GM21367 (cell line): ENCODE results near the gene ULBP2.
A peak's percentile ranks its signal among the peaks of the same experiment; 100 is the strongest.
"Not testable (repeated sequence)": the region's sequence is repeated elsewhere in the genome, so short reads cannot be mapped to it uniquely, and the experiment has no call there.

Experiments used
- ATAC-seq: cut with Tn5 transposase; IDR thresholded peaks from one replicate; pipeline ENCODE4 v1.9.1; 2021; ENCODE audit not compliant: unreplicated experiment

Gene ULBP2

DNA sequence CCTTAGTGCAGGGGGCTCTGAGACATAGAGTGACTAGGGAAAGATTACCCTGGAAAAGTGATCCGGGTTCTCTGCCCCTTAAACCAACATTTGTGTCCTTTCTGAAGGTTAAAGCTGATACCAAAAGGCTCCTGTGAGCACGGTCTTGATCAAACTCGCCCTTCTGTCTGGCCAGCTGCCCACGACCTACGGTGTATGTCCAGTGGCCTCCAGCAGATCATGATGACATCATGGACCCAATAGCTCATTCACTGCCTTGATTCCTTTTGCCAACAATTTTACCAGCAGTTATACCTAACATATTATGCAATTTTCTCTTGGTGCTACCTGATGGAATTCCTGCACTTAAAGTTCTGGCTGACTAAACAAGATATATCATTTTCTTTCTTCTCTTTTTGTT lies 6.8 kb downstream of the ULBP2 start:
- no peak for ATAC-seq

DNA sequence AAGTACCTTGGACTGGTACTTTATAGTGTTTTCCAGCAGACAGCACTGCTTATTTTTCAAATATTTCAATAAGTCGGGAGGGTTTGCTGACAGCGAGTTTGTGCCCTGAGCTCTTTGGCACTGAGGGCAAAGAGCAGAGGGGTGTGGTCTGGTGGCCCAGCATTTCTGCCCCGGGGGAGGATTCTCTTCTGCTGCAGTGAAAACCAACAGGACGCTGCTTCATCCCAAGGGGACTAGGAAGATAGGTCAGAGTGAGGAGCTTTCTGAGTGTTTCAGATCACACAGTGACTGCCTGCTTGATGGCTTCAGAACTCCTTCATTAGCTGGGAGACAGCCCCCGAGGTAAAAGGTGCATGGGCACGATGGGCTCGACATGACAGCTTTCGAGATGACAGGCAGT lies 8.6 kb downstream of the ULBP2 start:
- ATAC-seq: no peak

DNA sequence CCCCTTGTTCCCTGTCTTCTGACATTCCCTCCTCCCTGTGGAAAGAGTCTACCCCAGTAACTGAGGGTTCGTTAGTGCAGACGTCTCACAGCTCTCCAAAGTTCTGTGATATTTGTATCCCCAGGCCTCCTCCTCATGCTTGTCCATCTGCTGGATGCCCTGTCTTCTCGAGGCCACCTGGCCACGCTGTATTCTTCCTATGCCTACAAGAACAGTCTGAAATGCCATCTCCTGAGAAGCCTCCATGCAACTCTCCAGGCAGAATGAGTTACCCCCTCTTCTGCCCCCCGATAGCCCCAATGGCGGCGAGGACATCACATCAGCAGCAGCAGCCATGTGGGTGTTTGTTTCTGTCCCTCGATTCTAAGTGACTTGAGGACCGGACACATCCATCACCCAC lies 9.3 kb downstream of the ULBP2 start:
- no peak for ATAC-seq

DNA sequence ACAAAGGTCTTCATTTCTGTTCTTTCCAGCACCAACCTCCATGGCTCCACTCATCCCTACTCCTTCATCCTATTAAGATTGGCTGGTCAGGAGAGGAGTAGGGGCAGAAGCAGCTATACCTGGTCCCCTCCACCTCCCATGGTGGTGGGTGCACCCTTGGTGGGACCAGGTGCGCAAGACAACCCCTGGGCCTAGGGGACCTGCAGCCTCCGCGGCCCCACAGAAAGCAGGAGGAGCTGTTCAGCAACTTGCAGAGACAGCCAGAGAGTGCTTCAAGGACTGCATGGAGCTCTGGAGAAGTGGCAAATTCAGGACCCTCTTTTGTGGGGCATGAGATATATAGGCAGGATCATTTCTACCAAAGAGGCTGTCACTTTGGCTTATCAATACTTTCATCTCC lies 9.8 kb downstream of the ULBP2 start:
- ATAC-seq: no peak

DNA sequence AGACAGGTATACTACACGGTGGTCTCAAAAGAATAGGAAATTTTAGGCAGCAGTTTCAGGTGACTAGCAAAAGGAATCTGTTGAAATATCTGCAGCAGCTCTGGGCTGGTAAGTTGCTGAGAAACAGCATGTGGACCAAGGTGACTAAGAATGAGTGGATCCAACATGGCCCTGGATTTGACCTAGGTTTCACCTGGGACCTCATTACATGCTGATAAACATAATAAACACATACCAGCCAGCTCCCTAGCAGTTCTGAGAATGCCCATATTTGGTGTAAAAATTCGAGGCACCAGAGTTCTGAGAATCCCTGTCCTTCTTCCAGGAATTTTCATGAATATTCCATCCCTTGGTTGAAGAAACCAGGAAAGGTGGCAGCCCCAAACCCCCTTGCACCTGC lies 11.6 kb downstream of the ULBP2 start:
- not testable (repeated sequence) for ATAC-seq

DNA sequence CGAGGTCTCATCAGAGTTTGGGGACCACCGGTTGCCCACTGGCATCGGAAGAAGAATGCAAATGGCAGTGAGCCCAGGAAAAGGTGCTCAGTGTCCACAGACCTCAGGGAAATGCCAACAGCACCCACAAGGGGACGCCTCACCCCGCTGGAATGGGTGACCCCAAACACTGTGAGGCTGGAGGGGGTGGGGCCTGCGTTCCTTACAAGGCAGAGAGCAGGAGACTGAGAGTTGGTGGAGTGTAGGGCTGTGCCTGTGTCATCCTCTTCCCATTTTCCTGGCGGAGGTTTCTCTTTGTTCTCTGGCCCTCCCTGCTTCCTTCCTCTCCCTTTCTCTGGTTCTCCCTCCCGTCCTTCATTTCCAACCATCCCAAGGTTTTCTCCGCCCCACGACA lies 12.1 kb downstream of the ULBP2 start:
- not testable (repeated sequence) for ATAC-seq

DNA sequence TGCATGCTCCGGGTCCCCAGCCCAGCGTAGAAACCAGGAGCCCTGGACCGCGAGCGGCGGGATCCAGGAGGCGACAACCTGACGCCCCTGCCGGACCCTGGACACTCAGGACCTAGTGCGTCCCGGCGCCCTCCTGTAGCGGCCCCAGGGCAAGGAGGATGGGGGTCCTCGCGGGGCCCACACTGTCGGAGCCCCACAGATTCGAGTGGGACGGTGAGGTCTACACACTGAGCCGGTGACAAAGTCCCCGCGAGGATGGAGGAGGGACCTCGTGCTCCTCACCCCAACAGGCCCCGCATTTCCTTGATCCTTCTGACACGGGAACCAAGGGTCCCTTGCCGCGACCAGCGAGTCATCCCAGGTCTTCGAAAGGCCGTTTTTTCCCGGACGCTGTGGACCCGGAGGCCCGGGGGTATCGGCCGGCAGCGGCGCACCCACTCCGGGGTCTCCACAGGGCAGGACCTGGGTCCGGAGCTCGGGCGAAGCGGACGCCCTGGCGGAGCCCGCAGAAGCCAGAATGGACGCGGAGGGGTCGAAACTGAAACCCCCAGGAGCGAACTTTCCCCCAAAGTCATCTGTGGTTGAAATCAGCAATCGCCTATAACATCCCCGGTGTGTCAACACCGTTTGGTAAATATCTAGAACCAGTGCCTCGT lies 12.6 kb downstream of the ULBP2 start:
- not testable (repeated sequence) for ATAC-seq

DNA sequence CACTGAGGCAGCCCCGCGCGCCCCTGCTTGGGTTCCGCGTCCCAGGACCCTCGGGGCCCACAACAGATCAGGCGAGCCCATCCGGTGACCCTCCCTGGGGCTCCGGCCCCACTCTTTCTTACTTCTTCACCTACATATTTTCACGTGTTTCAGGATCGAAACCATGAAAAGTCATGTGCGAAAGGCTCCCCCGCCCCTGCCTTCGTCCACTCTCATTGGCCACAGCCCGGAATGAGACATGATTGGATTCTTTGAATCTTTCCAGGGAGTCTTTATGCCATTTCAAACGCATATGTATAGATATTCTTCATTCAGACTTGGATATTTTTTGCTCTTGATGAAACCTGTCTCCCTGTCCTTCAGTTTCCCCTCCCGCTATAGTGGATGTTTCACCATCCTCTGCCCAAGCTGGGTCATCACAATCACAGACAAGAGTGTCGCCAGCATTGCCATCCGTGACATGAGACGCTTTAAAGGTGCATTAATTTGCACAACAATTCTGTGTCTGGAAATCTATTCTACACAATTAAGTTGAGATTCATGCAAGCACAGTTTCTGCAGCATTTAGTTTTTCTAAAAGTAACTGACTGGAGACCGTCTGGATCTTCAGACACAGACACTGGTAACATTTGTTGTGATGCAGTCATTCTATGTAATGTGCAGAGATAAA lies 13.3 kb downstream of the ULBP2 start:
- not testable (repeated sequence) for ATAC-seq

DNA sequence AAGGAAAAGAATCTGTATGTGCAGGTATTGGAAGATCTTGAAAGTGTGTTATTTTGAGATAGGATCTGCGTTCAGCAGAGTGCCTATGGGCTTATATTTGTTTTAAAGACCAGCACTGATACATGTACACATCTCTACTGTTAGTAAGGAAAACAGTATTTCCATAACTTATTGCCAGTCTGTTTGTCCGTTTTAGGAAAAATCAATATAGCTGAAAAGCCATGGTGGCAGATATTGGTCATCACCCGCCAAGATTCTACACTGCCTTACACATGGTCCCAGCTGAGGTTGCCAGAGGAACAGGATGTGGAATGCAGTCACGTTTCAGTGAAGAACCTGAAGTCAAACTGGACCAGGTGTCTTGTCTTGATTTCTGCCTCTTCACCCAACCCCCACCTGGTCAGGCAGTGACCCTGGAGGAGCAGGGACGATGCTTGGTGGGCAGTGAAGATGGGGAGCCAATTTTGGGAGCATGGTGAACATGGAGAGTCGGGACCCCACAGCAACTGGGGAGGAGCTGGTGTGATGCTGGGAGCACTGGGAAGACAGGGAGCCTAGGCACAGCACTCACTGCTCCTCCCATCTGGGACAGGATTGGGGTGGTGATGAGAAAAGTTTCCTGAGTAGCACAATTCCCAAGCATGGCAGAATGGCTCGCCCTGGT lies 14.0 kb downstream of the ULBP2 start:
- ATAC-seq: not testable (repeated sequence)

DNA sequence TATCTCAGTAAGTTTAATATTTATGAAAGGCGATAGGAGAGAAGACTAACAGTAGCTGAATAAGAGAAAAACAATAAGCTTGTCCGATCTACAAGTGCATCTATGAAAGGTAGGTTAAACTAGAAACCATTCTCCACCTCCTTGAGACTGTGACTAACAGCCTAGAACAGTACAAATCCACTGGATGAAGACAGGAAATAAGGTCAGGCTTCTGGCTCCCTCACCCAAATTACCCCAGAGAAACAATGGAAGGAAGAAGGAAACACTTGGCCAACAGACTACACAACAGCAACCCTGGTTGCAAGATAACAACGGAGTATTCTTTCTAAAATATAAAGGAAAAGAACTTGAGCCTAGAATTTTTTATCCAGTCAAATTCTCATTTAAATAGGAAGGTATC lies 16.3 kb downstream of the ULBP2 start:
- not testable (repeated sequence) for ATAC-seq

DNA sequence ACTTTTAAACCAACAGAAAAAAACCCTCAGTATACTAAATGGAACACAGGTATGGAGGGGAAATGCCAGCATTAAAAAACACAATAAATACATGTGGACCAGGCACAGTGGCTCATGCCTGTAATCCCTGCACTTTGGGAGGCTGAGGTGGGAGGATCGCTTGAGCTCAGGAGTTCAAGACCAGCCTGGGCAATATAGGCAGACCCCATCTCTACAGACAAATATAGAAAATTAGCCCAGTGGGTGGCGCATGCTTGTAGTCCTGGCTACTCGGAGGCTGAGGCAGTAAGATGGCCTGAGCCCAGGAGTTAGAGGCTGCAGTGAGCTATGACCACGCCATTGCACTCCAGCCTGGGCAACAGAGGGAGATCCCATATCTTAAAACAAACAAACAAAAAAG lies 18.0 kb downstream of the ULBP2 start:
- not testable (repeated sequence) for ATAC-seq

DNA sequence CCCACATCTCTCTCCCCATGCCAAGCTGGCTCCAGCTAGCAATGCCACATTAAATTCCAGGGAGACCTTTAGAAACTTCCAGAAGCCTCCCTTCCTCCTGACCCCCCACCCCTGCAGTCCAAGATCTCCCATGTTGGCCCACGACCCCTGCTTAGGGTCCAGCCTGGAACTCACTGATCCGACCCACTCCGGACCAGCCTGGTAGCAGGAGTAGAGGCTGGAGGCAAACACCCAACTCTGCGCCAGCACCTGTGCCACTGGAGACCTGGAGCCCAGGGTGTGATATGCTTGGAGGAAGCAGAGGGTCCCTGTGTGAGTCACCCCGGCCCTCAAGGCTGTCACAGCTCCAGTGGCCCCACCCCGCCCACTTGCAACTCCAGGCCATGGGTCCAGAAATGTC lies 18.7 kb downstream of the ULBP2 start:
- ATAC-seq: no peak

DNA sequence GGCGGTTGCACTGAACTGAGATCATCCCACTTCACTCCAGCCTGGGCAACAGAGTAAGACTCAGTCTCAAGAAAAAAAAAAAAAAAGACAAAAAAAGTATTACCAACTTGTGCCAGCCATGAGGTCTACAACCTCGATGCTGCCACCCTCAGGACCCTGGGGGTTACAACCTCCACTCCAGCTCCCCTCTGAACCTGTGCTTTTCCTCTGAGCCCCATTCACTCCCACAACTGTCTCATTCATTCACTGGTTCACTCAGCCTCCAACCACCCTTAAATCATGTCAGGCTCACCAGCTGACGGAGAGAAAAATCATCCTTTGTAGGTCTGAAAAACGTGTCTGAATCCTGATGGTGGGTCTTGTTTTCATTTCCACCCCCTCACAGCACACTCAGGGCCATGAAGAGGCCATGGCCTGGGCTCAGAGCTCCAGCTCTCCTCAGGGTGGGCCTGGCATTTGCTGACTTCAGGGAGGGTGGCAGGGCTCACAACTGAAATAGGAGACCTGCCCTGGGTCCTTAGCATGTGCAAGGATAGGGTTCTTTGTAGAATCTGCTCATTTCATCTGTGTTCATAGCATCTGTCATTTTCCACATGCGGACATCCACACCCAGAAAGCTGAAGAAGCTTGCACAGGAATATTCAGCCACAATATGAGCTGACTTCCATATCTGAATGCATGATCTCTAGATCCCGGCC lies 20.1 kb downstream of the ULBP2 start:
- ATAC-seq: no peak

DNA sequence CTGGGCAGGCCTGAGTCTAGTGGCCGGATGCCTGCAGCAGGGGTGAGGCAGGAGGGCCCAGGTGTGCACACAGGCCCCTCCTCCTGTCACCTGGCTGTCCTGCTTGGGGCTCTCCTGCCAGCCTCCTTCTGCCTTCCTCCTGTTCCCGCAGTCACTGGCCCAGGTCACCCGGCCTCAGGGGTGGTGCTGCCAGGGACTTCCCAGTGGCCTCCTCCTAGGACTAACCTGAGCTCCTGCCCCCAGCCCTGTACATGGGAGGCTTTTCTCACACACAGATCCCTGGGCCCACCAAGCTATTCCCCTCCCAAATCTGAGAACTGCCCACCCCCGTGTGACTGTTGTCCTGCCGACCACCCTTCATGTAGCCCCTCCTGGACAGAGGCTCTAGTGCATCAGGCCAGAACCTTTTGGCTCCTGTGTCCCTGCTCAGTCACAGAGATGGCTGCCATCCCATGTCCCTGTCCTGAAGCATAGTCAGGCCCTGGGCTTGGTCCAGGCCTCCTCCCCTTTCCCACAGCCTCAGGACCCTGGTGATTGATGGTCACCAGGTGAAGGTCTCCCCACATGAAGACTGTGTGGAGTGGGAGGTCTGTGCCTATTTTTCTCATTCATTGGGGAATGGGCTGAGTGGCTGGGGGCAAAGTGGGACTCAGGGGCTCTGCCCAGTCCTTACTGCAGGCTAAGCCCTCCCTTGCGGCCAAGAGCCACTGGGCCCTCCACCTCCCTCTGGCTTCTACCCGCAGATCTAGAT lies 20.8 kb downstream of the ULBP2 start:
- no peak for ATAC-seq

DNA sequence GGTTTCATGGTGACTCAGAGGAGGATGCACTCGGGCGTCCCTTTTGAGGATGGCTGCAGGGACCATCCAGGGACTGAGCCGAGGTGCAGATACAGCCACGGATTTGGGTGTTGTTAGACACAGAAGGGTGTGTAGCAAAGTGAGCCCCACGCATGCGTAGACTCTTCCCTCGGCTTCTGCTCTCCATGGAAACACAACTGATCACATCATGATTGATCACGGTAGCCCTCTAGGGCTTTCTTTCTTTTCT lies 21.3 kb downstream of the ULBP2 start:
- ATAC-seq: no peak

DNA sequence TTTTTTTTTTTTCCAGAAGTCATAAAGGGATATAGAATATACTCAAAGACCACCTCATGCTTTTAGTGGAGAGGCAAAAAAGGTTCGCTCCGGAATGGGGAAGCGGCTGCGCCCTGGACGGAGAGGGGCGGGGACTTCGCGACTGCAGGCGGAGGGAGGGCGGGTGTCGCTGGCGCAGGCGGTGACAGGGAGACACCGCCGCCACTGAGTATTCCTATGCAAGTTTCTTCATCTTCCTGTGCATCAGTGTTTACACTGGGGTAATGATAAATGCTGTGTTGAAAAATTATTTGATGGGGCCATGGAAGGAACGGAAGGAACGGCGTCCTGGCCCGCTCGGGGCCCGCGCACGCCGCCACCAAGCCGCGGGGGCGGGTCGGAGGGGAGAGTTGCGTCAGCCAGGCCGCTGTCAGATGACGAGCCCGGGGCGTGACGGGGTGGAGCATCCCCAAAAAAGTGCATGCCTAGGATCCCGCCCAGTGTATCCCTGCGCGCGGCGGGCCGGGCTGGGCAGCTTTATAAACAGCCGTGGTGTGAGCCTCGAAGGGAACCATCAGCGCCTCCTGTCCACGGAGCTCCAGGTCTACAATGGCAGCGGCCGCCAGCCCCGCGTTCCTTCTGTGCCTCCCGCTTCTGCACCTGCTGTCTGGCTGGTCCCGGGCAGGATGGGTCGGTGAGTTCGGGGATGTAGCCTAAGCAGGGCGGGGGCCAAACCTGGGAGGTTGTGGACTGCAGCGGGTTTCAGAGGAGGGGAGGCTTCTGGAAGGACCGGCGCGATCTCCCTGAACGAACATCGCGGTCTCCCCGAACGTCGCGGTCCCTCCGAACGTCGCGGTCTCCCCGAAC lies 21.9 kb downstream of the ULBP2 start, which contains the start of gene ULBP1:
TSS of gene ULBP1 (plus strand) at position 482 of the 846 bp plus-strand sequence. CDS start at position 589, 107 bp downstream.
- ATAC-seq: peak; percentile 54

DNA sequence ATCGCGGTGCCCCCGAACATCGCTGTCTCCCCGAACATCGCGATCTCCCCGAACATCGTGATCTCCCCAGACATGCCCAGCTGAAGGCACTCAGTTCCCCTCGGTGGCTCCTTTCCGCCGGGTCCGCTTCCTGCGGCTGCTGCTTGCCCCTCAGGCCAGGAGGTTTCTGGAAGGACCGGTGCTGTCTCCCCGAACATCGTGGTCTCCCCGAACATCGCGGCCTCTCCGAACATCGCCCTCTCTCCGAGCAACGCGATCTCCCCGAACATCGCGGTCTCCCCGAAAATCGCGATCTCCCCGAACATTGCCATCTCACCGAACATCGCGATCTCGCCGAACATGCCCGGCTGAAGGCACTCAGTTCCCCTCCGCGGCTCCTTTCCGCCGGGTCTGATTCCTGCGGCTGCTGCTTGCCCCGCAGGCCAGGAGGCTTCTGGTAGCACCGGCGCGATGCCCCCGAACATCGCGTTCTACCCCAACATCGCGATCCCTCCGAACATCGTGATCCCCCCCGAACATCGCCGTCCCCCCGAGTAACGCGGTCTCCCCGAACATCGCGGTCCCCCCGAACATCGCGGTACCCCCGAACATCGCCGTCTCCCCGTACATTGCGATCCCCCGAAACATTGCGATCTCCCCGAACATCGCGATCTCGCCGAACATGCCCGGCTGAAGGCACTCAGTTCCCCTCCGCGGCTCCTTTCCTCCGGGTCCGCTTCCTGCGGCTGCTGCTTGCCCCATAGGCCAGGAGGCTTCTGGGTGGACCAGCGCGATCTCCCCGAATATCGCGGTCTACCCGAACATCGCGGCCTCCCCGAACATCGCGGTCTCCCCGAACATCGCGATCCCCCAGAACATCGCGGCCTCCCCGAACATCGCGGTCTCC lies 22.7 kb downstream of the ULBP2 start:
- ATAC-seq: no peak

DNA sequence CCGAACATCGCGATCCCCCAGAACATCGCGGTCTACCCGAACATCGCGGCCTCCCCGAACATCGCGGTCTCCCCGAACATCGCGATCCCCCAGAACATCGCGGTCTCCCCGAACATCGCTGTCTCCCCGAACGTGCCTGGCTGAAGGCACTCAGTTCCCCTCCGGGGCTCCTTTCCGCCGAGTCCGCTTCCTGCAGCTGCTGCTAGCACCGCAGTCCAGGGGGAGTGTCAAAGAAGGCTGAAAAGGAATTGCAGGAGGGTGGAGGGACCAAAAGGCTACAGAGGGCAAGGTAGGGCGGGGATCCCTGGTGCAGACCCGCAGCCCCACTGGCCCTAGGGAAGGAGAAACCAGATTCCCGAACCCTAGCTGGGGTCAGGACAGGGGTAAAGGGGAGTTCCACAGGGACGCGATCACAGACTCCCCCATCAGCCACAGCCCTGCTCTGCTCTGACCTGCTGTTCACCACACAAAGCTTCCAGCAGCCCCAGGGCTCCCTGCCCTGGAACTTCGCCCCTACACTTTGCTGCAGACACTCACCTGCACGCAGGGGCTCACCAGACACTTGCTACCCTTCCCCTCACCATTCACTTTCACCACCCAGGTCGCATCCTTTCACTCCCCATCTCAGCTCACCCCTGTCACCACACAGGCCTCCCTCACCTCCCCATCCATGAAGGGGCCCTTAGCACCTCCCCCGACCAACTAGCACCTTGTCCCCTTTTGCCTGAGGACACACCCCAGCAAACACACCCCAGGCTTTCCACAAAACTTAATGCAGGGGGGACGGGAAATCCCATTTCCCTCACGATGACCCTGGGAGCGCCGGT lies 23.6 kb downstream of the ULBP2 start:
- no peak for ATAC-seq
